ENCODE measurements around the gene NCF1.
"Not testable (repeated sequence)": the region's sequence is repeated elsewhere in the genome, so short reads cannot be mapped to it uniquely, and the experiment has no call there.

The NCF1 gene

DNA sequence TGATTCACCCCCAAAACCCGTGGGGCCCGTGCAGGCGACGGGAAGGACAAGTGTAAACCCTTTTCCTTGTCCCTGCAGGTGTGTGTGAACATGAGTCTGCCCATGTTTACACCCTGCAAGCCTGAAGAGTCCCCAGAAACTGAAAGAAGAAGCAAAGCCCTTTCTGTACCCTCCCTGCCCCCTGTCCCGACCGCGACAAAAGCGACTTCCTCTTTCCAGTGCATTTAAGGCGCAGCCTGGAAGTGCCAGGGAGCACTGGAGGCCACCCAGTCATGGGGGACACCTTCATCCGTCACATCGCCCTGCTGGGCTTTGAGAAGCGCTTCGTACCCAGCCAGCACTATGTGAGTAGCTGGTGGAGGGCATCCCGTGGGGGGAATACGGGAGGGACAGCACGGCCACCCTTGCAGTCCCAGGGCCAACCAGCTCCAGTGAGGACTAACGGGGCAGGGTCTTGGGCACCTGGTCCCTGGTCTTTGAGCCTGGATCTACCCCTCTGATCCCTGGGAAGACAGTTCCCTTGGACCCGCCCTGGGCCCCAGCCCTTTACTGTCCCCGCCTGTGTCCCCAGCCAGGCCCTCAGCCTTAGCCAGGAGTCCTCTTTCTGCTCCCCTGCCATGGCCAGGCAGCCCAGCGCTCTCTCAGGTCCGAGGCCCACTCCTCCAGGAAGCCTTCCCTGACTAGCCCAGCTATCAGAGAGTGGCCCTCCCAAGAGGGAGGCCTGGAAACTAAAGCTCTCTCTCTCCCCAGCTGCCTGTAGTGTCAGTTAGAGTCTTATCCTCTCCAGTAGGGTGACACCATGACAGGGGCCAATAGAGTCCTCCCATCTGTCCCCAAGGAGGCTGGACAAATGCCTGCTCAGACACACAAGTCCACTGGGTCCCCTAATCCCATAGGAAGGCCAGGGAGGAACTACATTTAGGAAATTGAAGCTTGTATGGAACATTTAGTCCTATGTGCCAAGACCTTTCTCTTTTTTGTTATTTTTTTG, at the start of gene NCF1:
Gene NCF1, plus strand, starts transcription at position 252 of the 991 bp plus-strand sequence. Its CDS starts 21 bp downstream, at position 273.
- not testable (repeated sequence) for DNase-seq (ENCODE audit: low read depth); H3K4me3 ChIP-seq (ENCODE audit: control insufficient read depth, low read depth, low read length)

GRCh38 chr7:74725840-74726239, 48.0 kb upstream of the NCF1 start:
- no peak overlapping the region for H3K4me3 ChIP-seq (ENCODE audit: control insufficient read depth, low read depth, low read length)
- TF ChIP-seq CTCF (IDR thresholded peaks at IDR 0.05; ENCODE audit: control insufficient read depth, insufficient read depth, low read depth, low read length, missing control alignments) = no peak
- DNase-seq (ENCODE audit: low read depth) = no peak

GRCh38 chr7:74726309-74727101, 47.3 kb upstream of the NCF1 start:
- no peak for TF ChIP-seq CTCF (IDR thresholded peaks at IDR 0.05; ENCODE audit: control insufficient read depth, insufficient read depth, low read depth, low read length, missing control alignments)
- no peak overlapping the region for H3K4me3 ChIP-seq (ENCODE audit: control insufficient read depth, low read depth, low read length)
- no peak for DNase-seq (ENCODE audit: low read depth)

DNA sequence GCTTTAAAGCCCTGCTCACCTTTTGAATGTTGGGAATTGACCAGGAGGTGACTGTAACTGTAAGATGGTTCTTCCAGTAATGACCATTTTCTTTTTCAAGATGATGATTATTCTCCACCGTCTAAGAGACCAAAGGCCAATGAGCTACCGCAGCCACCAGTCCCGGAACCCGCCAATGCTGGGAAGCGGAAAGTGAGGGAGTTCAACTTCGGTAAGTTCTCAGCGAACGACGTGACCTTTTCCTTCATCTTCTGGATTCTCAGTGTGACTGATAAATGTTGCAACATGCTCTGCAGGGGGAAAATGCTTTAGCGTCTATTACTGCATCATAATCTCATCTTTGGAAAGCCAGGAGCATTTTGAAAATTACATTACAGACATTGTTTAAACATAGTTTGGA, 45.1 kb upstream of the NCF1 start:
- DNase-seq (ENCODE audit: low read depth); H3K4me3 ChIP-seq (ENCODE audit: control insufficient read depth, low read depth, low read length): not testable (repeated sequence)

DNA sequence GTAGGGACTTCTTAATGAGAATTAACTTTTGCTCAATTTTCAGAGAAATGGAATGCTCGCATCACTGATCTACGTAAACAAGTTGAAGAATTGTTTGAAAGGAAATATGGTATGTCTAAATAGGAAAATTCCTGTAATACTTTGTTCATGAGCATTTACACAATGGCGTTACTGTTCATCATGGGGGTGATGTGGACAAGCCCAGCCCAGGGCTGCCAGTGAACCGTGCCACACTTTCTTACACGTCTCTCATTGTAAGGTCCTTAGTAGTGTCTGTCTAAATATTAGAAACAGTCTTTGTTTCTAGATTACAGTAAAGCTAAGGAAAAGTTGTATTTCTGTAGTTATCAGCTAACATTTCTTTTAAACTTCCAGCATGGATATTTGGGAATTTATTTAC, 43.6 kb upstream of the NCF1 start:
- DNase-seq (ENCODE audit: low read depth); H3K4me3 ChIP-seq (ENCODE audit: control insufficient read depth, low read depth, low read length): not testable (repeated sequence)

DNA sequence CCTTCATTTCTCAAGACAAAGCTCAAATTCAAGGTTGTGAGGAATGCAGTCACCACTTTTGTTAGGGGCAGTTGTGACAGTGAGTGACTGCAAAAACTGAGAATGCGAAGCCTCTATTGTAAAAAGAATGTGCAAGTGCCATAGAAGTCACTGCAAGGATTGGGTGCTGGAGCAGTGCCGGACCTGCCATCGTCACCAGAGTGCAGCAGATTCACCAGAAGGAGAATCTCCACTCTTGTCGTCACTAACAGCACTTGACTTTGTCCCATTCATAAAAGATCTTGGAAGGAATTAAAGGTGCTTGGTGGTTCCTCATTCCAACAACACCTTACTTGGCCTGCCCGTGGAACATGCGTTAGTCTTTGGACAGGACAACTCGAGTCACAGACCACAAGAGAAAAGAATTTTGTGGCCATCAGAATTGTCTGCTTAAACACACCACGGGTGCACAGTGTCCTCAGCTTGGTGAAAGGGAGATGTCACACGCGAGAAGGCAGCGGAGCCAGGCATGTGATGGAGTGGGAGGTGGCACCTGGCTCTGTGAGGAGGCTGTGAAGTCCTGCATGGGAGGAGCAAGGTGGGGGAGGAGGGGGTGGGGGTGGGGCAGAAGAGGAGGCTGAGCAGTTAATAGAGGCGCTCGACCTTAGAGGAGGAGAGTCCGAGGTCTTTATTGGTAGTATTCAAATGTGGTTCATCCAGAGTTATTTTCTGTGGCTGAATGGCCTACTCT, 33.7 kb upstream of the NCF1 start:
- DNase-seq (ENCODE audit: low read depth); H3K4me3 ChIP-seq (ENCODE audit: control insufficient read depth, low read depth, low read length): not testable (repeated sequence)

DNA sequence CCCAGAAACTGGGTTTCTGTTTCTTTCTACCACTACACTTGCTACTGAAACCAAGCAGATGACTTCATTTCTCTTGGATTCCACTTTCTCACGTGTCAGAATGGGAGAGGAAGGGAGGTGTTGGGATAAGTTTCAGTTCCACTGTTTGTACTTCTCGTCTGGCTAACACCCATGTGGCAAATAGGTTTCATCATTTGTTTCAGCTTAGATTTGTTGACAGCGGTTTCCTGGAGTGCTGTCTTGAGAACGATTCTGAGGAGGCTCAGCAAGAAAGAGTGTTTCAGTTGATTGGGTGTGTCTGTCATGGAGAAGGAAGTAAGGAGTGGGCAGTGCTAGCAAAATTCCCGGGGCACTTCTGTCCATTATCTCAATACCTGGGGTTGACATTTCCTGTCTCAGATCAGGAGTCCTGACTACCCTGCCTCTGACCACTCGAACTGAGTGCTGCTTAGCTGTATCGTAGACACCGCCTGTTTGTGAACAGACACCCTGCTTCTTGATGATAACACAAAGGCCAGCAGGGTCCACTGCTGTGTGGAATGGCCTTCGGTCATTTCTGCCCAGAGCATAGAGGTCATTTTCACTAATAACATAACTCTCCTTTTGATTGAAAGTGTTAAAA, 29.8 kb upstream of the NCF1 start:
- not testable (repeated sequence) for H3K4me3 ChIP-seq (ENCODE audit: control insufficient read depth, low read depth, low read length); DNase-seq (ENCODE audit: low read depth)

GRCh38 chr7:74753921-74754482, 19.8 kb upstream of the NCF1 start:
- not testable (repeated sequence) for H3K4me3 ChIP-seq (ENCODE audit: control insufficient read depth, low read depth, low read length); DNase-seq (ENCODE audit: low read depth)

DNA sequence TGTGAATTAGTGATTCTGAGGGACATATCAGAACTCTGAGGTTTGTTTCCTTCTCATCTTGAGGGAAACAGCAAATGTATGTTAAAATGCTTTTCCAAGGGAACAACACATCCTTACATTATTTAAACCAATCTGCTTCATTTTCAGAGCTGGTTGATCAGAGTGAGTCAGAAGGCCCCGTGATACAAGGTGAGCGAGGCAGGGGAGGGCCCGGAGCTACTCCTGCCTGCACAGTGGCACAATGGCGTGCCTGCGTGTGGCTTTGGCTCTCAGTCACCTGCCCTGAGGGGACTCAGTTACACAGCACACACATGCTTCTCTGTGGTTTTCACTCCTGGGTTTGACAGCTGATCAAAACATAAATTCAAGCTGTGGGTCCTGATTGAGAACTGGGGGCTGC, 17.1 kb upstream of the NCF1 start:
- DNase-seq (ENCODE audit: low read depth); H3K4me3 ChIP-seq (ENCODE audit: control insufficient read depth, low read depth, low read length): not testable (repeated sequence)

DNA sequence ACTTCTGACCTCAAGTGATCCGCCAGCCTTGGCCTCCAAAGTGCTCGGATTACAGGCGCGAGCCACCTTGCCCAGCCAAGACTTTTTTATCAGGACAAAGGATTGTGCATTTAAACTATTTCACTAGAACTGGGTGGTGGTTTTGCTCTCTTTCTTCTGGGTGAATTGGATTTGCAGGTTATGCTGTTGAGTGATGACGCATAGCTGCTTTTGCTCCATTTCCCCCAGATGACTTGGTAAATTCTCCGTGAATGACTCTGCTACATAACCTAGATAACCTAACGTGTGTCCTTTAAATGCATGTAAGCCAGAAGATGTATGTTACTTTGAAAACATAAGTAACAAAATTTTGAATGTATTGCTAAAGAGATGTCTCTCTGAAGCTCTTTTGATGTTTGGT, 15.5 kb upstream of the NCF1 start:
- not testable (repeated sequence) for H3K4me3 ChIP-seq (ENCODE audit: control insufficient read depth, low read depth, low read length); DNase-seq (ENCODE audit: low read depth)

GRCh38 chr7:74758982-74759381, 14.8 kb upstream of the NCF1 start:
- not testable (repeated sequence) for H3K4me3 ChIP-seq (ENCODE audit: control insufficient read depth, low read depth, low read length); DNase-seq (ENCODE audit: low read depth)

DNA sequence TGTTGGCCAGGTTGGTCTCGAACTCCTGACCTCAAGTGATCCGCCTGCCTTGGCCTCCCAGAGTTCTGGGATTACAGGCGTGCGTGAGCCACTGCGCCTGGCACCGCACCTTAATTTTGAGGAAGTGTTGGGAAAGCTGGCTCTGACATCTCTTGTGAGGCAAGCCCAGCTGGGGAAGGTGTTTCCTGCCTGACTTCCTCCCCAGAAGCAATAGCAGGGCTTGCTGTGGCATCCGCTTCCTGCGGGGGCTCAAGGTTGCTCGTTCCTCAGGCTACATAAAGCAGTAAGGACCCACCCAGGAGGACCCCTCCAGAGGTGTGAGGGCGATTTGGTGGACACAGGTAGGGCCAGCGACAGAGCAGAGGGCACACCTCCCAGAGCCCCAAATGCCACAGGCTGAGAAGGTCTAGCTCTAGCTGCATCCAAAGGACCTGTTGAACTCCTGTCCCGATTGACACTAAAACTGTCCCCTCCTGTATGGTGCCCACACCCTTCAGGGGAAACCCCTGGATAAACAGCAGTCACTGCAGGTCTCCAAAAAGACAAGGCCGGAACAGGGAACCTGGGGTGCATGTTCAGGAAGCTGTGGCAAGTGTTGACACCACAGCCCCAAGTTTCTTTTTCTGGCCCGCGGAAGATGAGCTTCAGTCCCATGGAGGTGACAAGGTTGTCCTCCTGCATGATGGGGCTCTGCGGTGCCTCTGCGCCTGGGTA, 8.4 kb upstream of the NCF1 start:
- not testable (repeated sequence) for H3K4me3 ChIP-seq (ENCODE audit: control insufficient read depth, low read depth, low read length); DNase-seq (ENCODE audit: low read depth)

DNA sequence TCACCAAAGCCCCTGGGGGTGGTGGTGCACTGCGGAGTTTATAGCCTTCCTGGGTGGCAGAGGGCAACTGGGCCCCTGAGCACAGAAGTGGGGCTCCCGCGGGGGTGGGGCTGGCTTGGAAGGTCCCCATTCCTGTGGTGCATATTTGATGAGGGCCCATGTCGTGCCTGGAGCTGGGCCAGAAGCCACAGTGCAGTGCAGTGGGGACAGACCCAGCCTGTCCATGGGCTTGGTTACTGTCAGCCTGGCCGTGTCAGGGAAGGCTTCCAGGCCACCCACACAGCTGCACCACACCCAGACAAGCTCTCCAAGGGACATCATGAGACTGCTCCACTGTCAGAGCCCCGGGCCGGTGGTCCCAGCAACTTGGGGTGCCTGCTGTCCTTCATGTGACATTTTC, 7.3 kb upstream of the NCF1 start:
- not testable (repeated sequence) for H3K4me3 ChIP-seq (ENCODE audit: control insufficient read depth, low read depth, low read length); DNase-seq (ENCODE audit: low read depth)

DNA sequence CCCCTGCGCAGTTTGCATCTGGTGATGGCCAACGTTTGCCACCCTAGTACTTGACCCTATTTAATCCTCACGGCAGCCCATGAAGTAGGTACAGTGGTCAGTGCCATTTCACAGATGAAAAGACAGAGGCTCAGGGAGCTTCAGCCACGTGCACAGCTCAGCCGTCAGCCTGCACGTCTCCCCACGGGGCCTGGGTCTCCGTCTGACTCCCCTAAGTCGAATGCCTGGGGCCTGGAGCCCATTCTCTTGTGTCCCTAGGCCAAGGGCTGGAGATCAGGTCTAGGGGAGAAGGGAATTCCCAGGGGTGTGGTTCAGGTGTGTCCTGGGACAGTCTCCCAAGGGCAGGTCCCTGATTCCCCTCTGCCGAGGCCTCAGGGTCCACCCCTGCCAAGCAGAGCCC, 6.8 kb upstream of the NCF1 start:
- H3K4me3 ChIP-seq (ENCODE audit: control insufficient read depth, low read depth, low read length); DNase-seq (ENCODE audit: low read depth): not testable (repeated sequence)
